GM12872 (cell line): ENCODE measurements around the gene SENP7.

Source experiments
- CTCF ChIP-seq: IDR thresholded peaks from 3 replicates; pipeline ENCODE4 v1.5.1; 2011; ENCODE audit warnings: low read depth, mild to moderate bottlenecking, low read length, moderate library complexity; ENCODE audit not compliant: insufficient read depth

Gene SENP7

GRCh38 chr3:101388706-101389105 lies 124.3 kb downstream of the SENP7 start:
- no peak for TF ChIP-seq CTCF

- TF ChIP-seq CTCF, result no peak
Observed at GRCh38 chr3:101387351-101387750, 125.7 kb downstream of the SENP7 start.

GRCh38 chr3:101384426-101384825 lies 128.6 kb downstream of the SENP7 start:
- TF ChIP-seq CTCF, result no peak

- no peak for TF ChIP-seq CTCF
Observed at GRCh38 chr3:101383656-101384055, 129.4 kb downstream of the SENP7 start.

GRCh38 chr3:101383156-101383575 lies 129.8 kb downstream of the SENP7 start:
- no peak for TF ChIP-seq CTCF

GRCh38 chr3:101381809-101382208 lies 131.2 kb downstream of the SENP7 start:
- TF ChIP-seq CTCF, result peak; percentile 31; the same call in 1 of the 3 replicates

GRCh38 chr3:101379658-101380376 lies 133.2 kb downstream of the SENP7 start:
- TF ChIP-seq CTCF, result no peak

GRCh38 chr3:101377796-101378195 lies 135.2 kb downstream of the SENP7 start:
- no peak for TF ChIP-seq CTCF
